ENCODE measurements around the gene UNC119B.
"Not testable (repeated sequence)": the region's sequence is repeated elsewhere in the genome, so short reads cannot be mapped to it uniquely, and the experiment has no call there.

The UNC119B gene

GRCh38 chr12:120710031-120710804, at the start of gene UNC119B:
TSS of gene UNC119B (plus strand) at chr12:120710458. CDS start at chr12:120710475, 17 bp downstream.
- peak; percentile 61 for DNase-seq (ENCODE audit: low read depth)

GRCh38 chr12:120661432-120661831, 48.8 kb upstream of the UNC119B start:
- no peak for DNase-seq (ENCODE audit: low read depth)

- no peak for DNase-seq (ENCODE audit: low read depth)
Observed at GRCh38 chr12:120662879-120663278, 47.4 kb upstream of the UNC119B start.

GRCh38 chr12:120663741-120664140, 46.5 kb upstream of the UNC119B start:
- no peak for DNase-seq (ENCODE audit: low read depth)

- no peak for DNase-seq (ENCODE audit: low read depth)
Observed at GRCh38 chr12:120666571-120667390, 43.5 kb upstream of the UNC119B start.

GRCh38 chr12:120668091-120668867, 42.0 kb upstream of the UNC119B start:
- DNase-seq (ENCODE audit: low read depth): no peak

- no peak for DNase-seq (ENCODE audit: low read depth)
Observed at GRCh38 chr12:120668868-120669840, 41.1 kb upstream of the UNC119B start.

GRCh38 chr12:120670237-120670636, 40.0 kb upstream of the UNC119B start:
- not testable (repeated sequence) for DNase-seq (ENCODE audit: low read depth)

GRCh38 chr12:120670667-120671066, 39.6 kb upstream of the UNC119B start:
- no peak for DNase-seq (ENCODE audit: low read depth)

- DNase-seq (ENCODE audit: low read depth): no peak
Observed at GRCh38 chr12:120674097-120674636, 36.1 kb upstream of the UNC119B start.

- no peak for DNase-seq (ENCODE audit: low read depth)
Observed at GRCh38 chr12:120677765-120678473, 32.3 kb upstream of the UNC119B start.

GRCh38 chr12:120678572-120678971, 31.7 kb upstream of the UNC119B start:
- no peak for DNase-seq (ENCODE audit: low read depth)

- no peak for DNase-seq (ENCODE audit: low read depth)
Observed at GRCh38 chr12:120680165-120680738, 30.0 kb upstream of the UNC119B start.

- DNase-seq (ENCODE audit: low read depth): no peak
Observed at GRCh38 chr12:120684523-120684932, 25.7 kb upstream of the UNC119B start.

GRCh38 chr12:120685522-120685921, 24.7 kb upstream of the UNC119B start:
- no peak for DNase-seq (ENCODE audit: low read depth)

GRCh38 chr12:120686151-120686689, 24.0 kb upstream of the UNC119B start:
- DNase-seq (ENCODE audit: low read depth): peak; percentile 95

- peak; percentile 99 for DNase-seq (ENCODE audit: low read depth)
Observed at GRCh38 chr12:120686690-120687577, 23.3 kb upstream of the UNC119B start, which contains the start of gene MLEC. TSS of gene MLEC (plus strand) at chr12:120687149. CDS start at chr12:120687297, 148 bp downstream.

GRCh38 chr12:120687578-120688289, 22.5 kb upstream of the UNC119B start:
- no peak for DNase-seq (ENCODE audit: low read depth)

Data from stimulated activated CD8-positive, alpha-beta memory T cell treated with anti-CD3 and anti-CD28 coated beads, Interleukin-4, amount 100 ng/mL, for 24 hours (primary cell).